Testis (tissue), 3 donors: Measurements from ENCODE around the gene CBX8. TPM values are rescaled to one million over a fixed set of nuclear protein-coding genes. Genes with fewer than 3 reads are reported as not detected.
"Not testable (repeated sequence)": the region's sequence is repeated elsewhere in the genome, so short reads cannot be mapped to it uniquely, and the experiment has no call there.

ENCODE experiments used
- DNase-seq: peaks from one replicate; pipeline ENCODE4 v3.0.0-alpha.2; 2019
- H3K27ac ChIP-seq, 2 donors: fragments of 200-600 bp; sonication (generic); one replicate each; pipeline ENCODE4 v1.5.1; 2019
- H3K27me3 ChIP-seq: fragments of 200-600 bp; sonication (generic); one replicate; pipeline ENCODE4 v1.5.1; 2019
- H3K36me3 ChIP-seq: fragments of 200-600 bp; sonication (generic); one replicate; pipeline ENCODE4 v1.5.1; 2017; ENCODE audit warnings: low read depth; ENCODE audit errors: missing control alignments
- H3K4me1 ChIP-seq: fragments of 200-600 bp; sonication (generic); one replicate; pipeline ENCODE4 v1.5.1; 2019
- H3K4me3 ChIP-seq, 2 donors: fragments of 200-600 bp; sonication (generic); one replicate each; pipeline ENCODE4 v1.5.1; 2017 to 2019
- H3K9me3 ChIP-seq: fragments of 200-600 bp; sonication (generic); one replicate; pipeline ENCODE4 v1.5.1; 2017
- POLR2A ChIP-seq: fragments of 450-650 bp; IDR thresholded peaks from one replicate; pipeline ENCODE4 v1.6.1; 2017; ENCODE audit warnings: antibody characterized with exemption, mild to moderate bottlenecking, moderate library complexity
- WGBS, 2 donors: methylation state at CpG; one replicate each; pipeline ENCODE4 v1.1.5; 2018; 5-methylcytosine and 5-hydroxymethylcytosine counted together
- intact Hi-C: fragments of 100-400 bp; cut with DNase I; formaldehyde crosslinking; loops from one replicate; pipeline ENCODE4 v1.15.1; 2023; ENCODE audit warnings: low total_unique reads
- polyA plus RNA-seq: library from polyadenylated mRNA; stranded (reverse); fragments of 350-450 nt; fragmentation: Illumina TruSeq; extraction: RNeasy Lipid Tissue Mini Kit (QIAGEN cat#74804); gene quantifications from one replicate; pipeline ENCODE4 v1.2.3, GENCODE V29; 2014; ENCODE audit warnings: low read depth, low replicate concordance; ENCODE audit not compliant: insufficient read depth
- total RNA-seq, 2 donors: library from RNA; depleted of rRNA; stranded (reverse); fragments of >200 nt; gene quantifications; one replicate each; pipeline ENCODE4 v1.2.3, GENCODE V29; 2016
- TF ChIP-seq, protein P1 (sequence below), 3 experiments: fragments of 450-650 bp in 2 of 3; fragments of 200-600 bp in 1 of 3; sonication (generic) in 1 of 3; IDR thresholded peaks; one replicate each; pipeline ENCODE4 v1.5.1; 2016 to 2019; ENCODE audit warnings: antibody characterized with exemption in 3 of 3, mild to moderate bottlenecking in 2 of 3, moderate library complexity in 1 of 3

CBX8 gene
- total and polyA plus RNA-seq, 3 donors from 2014 or later = 13.8 to 22.4 (median 13.9) TPM

DNA sequence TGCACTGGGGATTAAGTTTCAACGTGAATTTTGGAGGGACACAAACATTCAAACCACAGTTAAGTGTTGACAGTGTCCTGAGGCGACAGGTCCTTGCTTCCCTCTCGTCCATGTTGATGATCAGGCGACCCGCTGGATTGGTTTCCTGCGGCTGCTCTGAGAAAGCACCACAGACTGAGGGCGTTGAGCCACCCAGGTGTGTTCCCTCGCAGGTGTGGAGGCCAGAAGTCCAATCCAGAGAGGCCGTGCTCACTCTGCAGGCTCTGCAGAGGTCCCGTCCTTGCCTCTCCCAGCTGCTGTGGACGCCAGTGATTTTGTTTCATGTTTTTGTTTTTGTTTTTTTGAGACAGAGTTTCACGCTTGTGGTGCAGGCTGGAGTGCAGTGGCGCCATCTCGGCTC lies 41.3 kb downstream of the CBX8 start:
- 91 to 93% methylated on average over 14 of the region's 14 CpGs for WGBS, 2 donors
- H3K36me3 ChIP-seq = no peaks in the 10 kb centered on the region
- no peaks in the 10 kb centered on the region for H3K9me3 ChIP-seq
- H3K27me3 ChIP-seq = no peaks in the 10 kb centered on the region
- intact Hi-C loops = no loop called here
- H3K4me1 ChIP-seq = no peaks in the 10 kb centered on the region
- no peak for TF ChIP-seq POLR2A
- TF ChIP-seq, protein P1, sequence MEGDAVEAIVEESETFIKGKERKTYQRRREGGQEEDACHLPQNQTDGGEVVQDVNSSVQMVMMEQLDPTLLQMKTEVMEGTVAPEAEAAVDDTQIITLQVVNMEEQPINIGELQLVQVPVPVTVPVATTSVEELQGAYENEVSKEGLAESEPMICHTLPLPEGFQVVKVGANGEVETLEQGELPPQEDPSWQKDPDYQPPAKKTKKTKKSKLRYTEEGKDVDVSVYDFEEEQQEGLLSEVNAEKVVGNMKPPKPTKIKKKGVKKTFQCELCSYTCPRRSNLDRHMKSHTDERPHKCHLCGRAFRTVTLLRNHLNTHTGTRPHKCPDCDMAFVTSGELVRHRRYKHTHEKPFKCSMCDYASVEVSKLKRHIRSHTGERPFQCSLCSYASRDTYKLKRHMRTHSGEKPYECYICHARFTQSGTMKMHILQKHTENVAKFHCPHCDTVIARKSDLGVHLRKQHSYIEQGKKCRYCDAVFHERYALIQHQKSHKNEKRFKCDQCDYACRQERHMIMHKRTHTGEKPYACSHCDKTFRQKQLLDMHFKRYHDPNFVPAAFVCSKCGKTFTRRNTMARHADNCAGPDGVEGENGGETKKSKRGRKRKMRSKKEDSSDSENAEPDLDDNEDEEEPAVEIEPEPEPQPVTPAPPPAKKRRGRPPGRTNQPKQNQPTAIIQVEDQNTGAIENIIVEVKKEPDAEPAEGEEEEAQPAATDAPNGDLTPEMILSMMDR (IDR thresholded peaks at IDR 0.05) = no peak
- no peak for DNase-seq
- H3K27ac ChIP-seq = no peak overlapping the region
- H3K4me3 ChIP-seq = no peak overlapping the region

DNA sequence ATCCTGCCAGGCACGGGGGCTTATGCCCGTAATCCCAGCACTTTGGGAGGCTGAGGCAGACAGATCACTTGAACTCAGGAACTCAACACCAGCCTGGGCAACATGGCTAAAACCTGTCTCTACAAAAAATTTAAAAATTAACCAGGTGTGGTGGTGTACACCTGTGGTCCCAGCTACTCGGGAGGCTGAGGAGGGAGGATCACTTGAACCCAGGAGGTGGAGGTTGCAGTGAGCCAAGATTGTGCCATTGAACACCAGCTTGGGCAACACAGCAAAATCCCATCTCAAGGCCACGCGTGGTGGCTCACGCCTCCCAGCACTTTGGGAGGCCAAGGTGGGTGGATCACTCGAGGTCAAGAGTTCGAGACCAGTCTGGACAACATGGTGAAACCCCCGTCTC lies 42.0 kb downstream of the CBX8 start:
- intact Hi-C loops, H3K27ac ChIP-seq, H3K36me3 ChIP-seq, DNase-seq, H3K27me3 ChIP-seq, H3K9me3 ChIP-seq, H3K4me3 ChIP-seq, H3K4me1 ChIP-seq: not testable (repeated sequence)
- WGBS, 2 donors = 87 to 90% methylated on average over 9 of the region's 9 CpGs

DNA sequence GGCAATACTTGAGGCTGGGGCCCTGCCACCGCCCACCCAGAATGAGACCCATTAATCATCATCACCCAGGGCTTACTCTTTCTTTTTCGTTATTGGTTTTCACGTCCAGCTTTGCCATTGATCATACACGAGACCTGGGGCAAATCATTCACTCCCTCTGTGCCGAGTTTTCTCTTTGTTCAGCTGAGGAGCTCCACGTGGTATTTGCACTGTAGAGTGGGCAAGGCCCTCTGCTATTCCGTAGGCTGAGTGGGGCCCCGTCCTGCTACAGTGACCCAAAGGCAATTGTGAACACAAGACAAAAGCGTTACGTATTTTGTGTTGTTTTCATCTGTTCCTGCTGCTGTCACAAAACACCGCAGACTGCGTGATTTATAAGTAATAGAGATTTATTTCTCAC lies 42.5 kb downstream of the CBX8 start:
- TF ChIP-seq POLR2A = no peak
- TF ChIP-seq, protein P1 (IDR thresholded peaks at IDR 0.05) = no peak
- WGBS, 2 donors = 70 to 77% methylated on average over 12 of the region's 12 CpGs
- Histone ChIP-seq H3K4me3 (no peak overlapping the region), H3K36me3 (no peaks in the 10 kb centered on the region), H3K27me3 (no peaks in the 10 kb centered on the region), H3K27ac (no peak overlapping the region), H3K4me1 (no peaks in the 10 kb centered on the region), H3K9me3 (no peaks in the 10 kb centered on the region)
- no peak for DNase-seq
- intact Hi-C loops = no loop called here

DNA sequence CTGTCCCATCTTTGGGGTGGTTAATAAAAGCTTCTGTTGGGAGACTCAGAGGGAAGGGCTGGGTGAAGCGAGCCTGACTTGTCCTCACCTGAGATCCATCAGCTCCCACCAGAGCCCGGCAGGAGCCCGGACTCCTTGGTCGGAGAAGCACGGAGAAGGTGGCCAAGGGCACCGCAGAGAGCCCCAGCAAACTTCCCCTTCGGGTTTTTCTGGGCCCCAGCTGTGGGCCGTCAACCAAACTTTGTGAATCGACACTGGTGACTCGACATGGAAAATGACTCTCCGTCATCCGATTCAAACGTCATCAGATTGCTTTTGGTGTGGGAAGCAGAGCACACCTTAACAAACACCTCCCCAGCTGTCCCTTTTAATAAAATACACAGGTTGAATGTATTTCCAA lies 44.7 kb downstream of the CBX8 start:
- no peaks in the 10 kb centered on the region for H3K9me3 ChIP-seq
- H3K36me3 ChIP-seq = no peaks in the 10 kb centered on the region
- H3K4me3 ChIP-seq = no peak overlapping the region
- WGBS, 2 donors = 81 to 82% methylated on average over 13 of the region's 13 CpGs
- H3K4me1 ChIP-seq = no peaks in the 10 kb centered on the region
- no peaks in the 10 kb centered on the region for H3K27me3 ChIP-seq
- H3K27ac ChIP-seq = no peak overlapping the region
- TF ChIP-seq, protein P1 (IDR thresholded peaks at IDR 0.05) = no peak
- TF ChIP-seq POLR2A = no peak
- intact Hi-C loops = no loop called here
- DNase-seq = no peak

DNA sequence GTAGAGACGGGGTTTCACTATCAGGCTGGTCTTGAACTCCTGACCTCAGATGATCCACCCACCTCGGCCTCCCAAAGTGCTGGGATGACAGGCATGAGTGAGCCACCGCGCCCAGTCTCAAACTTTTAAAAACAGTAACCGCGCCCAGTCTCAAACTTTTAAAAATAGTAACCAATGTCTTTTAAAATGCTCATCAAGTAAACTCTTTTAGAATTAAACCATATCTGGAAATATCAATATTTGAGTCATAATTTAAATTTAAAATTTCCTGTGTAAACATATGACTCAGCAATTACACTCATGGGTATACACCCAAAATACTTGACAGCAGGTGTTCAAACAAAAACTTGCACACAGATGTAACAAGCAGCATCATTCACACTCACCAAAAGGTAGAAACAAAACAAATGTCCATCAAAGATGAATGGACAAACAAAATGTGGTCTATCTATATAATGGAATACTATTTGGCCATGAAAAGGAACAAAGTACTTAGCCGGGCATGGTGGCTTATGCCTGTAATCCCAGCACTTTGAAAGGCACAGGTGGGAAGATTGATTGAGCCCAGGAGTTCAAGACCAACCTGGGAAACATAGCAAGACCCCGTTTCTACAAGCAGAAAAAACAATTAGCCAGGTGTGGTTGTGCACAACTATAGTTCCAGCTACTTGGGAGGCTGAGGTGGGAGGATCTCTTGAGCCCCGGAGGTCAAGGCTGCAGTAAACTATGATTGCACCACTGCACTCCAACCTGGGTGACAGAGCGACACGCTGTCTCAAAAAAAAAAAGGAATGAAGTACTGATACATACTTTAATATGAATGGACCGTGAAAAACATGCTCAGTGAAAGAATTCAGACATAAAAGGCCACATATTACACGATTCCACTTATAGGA lies 46.0 kb downstream of the CBX8 start:
- TF ChIP-seq, protein P1 (IDR thresholded peaks at IDR 0.05) = no peak
- TF ChIP-seq POLR2A = no peak
- Histone ChIP-seq H3K27ac (no peak overlapping the region), H3K36me3 (no peaks in the 10 kb centered on the region), H3K4me3 (no peak overlapping the region), H3K9me3 (no peaks in the 10 kb centered on the region), H3K27me3 (no peaks in the 10 kb centered on the region), H3K4me1 (no peaks in the 10 kb centered on the region)
- WGBS, 2 donors = 80 to 83% methylated on average over 13 of the region's 13 CpGs
- no peak for DNase-seq
- intact Hi-C loops = no loop called here
